HG03025 (cell line): ENCODE data around the gene TBC1D8.

Source experiments
- ATAC-seq: cut with Tn5 transposase; IDR thresholded peaks from one replicate; pipeline ENCODE4 v1.9.1; 2021; ENCODE audit warnings: mild to moderate bottlenecking, moderate library complexity; ENCODE audit not compliant: unreplicated experiment, low FRiP score

TBC1D8 gene

DNA sequence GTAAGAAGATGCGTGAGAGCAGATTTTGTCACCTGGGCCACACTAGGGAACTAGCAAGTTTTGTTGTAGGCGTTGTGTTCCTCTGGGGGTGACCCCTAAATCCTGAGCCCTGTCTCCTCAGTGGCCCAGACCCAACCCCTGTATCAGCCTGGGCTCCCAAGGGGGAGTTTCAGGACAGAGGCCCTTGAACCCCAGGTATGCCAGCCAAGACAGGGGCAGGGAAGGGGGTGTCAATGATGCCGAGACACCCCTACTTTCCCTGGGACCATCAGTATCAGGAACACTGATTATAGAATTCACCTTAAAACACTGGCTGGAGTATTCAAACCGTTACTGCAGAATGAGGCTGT lies 188.2 kb downstream of the TBC1D8 start:
- no peak for ATAC-seq

GRCh38 chr2:100962366-100963025 lies 188.7 kb downstream of the TBC1D8 start:
- ATAC-seq, result no peak

DNA sequence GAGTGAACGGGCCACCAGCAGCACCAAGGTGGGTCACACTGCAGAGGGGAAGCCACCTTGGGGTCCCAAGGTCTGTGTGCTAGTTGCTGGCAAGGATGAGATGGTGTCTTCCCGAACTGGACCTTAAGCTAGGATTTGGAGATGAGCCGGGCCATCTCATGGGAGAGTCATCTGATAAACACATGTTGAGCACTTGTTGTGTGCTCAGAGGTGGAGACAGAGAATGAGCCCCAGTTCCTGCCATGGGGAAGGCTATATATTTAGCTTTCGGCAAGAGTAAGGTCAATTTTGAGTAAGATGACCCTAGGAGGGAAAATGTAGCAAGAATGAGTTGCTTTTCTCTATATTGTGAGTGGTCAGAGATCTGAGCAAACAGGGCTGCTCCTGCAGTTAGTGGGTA lies 190.5 kb downstream of the TBC1D8 start:
- no peak for ATAC-seq

- ATAC-seq, result no peak
Observed at GRCh38 chr2:100959225-100959880, 191.8 kb downstream of the TBC1D8 start.

- ATAC-seq, result no peak
Observed at GRCh38 chr2:100957996-100958653, 193.1 kb downstream of the TBC1D8 start.
